ES-I3 (cell line): ENCODE results near the gene CFAP54.
"Not testable (repeated sequence)": the region's sequence is repeated elsewhere in the genome, so short reads cannot be mapped to it uniquely, and the experiment has no call there.

Source experiments
- H3K36me3 ChIP-seq: 2 replicates; pipeline ENCODE4 v1.6.1; 2013; ENCODE audit warnings: mild to moderate bottlenecking, low read length, control low read depth, moderate library complexity; ENCODE audit not compliant: insufficient read depth
- H3K4me1 ChIP-seq: 2 replicates; pipeline ENCODE4 v1.6.1; 2013; ENCODE audit warnings: mild to moderate bottlenecking, control low read depth, low read length; ENCODE audit not compliant: insufficient read depth
- H3K9ac ChIP-seq: 2 replicates; pipeline ENCODE4 v1.6.1; 2013; ENCODE audit warnings: low read depth, mild to moderate bottlenecking, low read length, moderate library complexity
- H3K9me3 ChIP-seq: 2 replicates; pipeline ENCODE4 v1.6.1; 2013; ENCODE audit warnings: mild to moderate bottlenecking, low read length, moderate library complexity; ENCODE audit not compliant: control insufficient read depth, insufficient read depth

The CFAP54 gene

DNA sequence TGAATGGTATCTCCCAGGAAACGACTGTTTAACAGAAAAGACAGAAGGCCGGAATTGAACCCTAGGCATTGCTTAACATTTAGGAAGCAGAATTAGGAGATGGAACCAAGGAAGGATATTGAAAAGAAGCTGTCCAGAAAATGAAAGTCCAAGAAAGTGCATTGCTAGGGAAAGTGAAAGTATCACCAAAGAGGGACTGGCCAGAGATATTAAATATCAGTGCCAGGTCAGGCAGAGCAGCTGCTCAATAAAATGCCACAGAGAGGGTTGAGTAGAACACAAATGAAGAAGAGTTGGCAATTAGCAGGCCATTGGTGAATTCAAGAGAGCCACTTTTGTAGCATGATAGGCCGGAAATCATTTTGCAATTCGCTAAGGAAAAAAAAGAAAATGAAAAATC is 101.6 kb downstream of the CFAP54 start:
- no peaks in the 10 kb centered on the region for H3K9me3 ChIP-seq
- no peaks in the 10 kb centered on the region for H3K36me3 ChIP-seq
- H3K9ac ChIP-seq: no peak overlapping the region
- no peaks in the 10 kb centered on the region for H3K4me1 ChIP-seq

DNA sequence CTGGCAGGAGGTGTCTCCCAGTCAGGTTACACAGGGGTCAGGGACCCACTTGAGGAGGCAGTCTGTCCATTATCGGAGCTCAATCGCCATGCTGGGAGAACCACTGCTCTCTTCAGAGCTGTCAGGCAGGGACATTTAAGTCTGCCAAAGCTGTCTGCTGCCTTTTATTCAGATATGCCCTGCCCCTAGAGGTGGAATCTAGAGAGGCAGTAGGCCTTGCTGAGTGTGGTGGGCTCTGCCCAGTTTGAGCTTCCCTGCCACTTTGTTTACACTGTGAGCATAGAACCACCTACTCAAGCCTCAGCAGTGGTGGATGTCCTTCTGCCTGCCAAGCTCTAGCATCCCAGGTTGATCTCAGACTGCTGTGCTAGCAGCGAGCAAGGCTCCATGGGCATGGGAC is 115.0 kb downstream of the CFAP54 start:
- H3K36me3 ChIP-seq, H3K4me1 ChIP-seq, H3K9me3 ChIP-seq, H3K9ac ChIP-seq: not testable (repeated sequence)

DNA sequence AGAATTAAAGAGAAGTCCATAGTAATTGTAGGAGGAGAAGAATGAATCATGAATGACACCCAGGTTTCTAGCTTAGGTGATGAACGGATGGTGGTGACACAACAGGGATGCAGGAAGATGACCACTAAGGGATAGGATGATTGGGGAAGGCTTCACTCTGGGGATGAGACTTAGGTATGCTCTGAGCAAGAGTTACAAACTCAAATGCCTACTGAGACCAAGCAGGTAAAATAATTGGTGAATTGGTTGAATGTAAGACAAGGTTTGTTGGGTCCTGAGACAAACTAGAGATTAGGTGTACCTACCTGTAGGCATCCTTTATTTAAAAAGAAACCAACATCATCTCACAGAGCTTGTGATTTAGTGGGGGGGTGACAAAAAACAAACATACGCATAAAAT is 116.3 kb downstream of the CFAP54 start:
- H3K36me3 ChIP-seq: no peaks in the 10 kb centered on the region
- no peak overlapping the region for H3K9ac ChIP-seq
- H3K9me3 ChIP-seq: no peaks in the 10 kb centered on the region
- H3K4me1 ChIP-seq: no peaks in the 10 kb centered on the region

DNA sequence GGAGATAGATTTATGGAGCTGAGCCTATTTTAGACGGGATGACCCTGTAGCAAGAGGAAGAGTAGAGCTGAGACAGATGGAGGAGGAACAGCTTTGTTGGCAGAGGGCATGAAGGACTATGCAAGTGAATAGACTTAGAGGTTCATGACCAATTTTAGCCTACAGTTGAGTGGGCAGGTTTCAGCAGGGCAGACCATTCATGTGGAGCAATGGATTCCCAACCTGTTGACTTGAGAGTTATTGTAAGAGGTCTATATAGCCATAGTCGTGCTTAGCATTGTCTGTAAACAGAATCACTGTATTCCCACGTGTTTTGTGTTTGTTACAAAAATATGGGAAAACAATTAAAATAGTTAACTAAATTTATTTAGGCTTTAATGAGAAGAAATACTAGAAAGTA is 116.8 kb downstream of the CFAP54 start:
- no peaks in the 10 kb centered on the region for H3K4me1 ChIP-seq
- H3K9me3 ChIP-seq: no peaks in the 10 kb centered on the region
- no peak overlapping the region for H3K9ac ChIP-seq
- H3K36me3 ChIP-seq: no peaks in the 10 kb centered on the region

DNA sequence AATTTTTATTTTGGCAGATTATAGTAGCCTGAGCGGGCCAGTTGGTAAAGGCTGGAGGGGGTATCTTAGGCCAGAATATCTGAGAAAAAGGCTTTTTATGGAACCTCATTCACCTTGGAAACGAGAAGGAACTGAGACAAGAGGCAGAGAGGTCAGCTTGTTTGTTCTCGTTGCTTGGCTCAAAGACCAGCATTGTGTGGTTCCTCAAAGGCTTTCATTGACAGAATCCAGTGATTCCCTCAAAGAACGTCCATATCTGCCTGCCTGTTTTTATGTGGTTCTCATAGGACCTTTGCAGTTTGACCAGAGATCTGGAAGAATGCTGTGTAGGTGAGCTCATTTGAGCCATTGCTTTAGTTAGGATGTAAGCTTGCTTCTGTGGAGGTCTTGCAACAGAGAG is 117.3 kb downstream of the CFAP54 start:
- Histone ChIP-seq H3K4me1 (no peaks in the 10 kb centered on the region), H3K36me3 (no peaks in the 10 kb centered on the region), H3K9me3 (no peaks in the 10 kb centered on the region), H3K9ac (no peak overlapping the region)

DNA sequence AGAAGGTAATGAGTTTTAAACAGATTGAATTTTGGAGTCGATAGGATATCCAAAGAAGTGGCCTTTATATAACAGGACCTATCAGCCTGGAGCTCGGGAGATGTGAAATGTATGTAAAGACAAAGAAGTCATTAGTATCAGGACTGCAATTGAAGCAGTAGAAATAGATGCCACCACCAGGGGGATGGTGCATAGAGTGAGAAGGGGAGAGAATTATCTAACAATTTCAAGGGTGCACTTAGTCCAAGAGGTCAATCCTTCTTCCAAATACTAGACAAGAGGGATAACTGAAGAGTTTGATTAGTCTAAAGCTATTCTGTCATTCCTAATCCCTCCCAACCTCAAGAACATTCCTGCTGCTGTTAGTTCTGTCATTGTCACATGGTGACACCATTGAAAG is 127.8 kb downstream of the CFAP54 start:
- no peaks in the 10 kb centered on the region for H3K9me3 ChIP-seq
- H3K9ac ChIP-seq: no peak overlapping the region
- H3K4me1 ChIP-seq: no peaks in the 10 kb centered on the region
- no peaks in the 10 kb centered on the region for H3K36me3 ChIP-seq

DNA sequence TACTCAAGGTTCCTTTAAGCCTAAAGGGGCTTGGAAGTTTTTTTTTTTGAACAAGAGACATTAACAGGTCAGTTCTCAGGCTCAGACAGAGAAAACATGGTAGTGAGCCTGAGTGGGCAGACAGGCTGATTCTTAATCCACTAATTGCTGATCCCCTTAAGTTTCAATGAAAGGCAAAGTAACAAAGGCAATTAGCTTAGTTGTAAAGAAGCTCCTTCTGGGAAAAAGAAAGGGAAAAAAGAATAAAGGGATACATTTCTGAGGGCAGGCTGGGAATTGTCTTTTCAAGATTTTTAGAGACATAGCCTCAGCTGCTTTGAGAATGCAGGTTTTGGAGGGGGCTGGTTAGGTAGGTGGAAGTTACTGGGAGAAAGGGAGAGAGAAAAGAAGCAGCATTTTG is 133.8 kb downstream of the CFAP54 start:
- Histone ChIP-seq H3K9ac (no peak overlapping the region), H3K4me1 (no peaks in the 10 kb centered on the region; the same call in 1 of the 2 replicates), H3K36me3 (no peaks in the 10 kb centered on the region), H3K9me3 (no peaks in the 10 kb centered on the region)

DNA sequence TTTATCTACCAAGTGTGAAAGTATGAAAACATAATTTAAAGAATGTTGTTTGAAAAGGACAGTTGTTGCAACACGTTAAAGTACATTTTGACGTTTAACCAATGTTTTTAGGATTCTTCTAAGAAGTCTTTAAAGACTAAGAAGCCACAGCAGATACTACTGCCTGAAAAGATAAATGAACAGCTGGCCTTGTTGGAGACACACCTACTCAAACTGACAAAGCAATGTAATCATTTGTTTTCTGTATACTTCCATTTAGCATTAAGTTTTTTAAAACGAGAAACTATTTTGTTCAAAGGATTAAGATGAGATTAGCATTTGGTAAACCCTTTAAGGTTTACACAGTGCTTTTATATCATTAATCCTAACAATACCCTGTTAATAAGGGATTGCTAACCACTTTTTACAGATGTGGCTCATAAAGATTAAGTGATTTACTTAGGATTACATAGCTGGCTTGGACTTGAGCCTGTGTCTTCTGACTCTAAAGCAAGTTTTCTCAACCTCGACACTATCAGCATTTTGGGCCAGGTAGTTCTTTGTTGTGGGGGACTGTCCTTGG is 134.4 kb downstream of the CFAP54 start:
- Histone ChIP-seq H3K36me3 (no peaks in the 10 kb centered on the region), H3K4me1 (no peaks in the 10 kb centered on the region; the same call in 1 of the 2 replicates), H3K9ac (no peak overlapping the region), H3K9me3 (no peaks in the 10 kb centered on the region)

DNA sequence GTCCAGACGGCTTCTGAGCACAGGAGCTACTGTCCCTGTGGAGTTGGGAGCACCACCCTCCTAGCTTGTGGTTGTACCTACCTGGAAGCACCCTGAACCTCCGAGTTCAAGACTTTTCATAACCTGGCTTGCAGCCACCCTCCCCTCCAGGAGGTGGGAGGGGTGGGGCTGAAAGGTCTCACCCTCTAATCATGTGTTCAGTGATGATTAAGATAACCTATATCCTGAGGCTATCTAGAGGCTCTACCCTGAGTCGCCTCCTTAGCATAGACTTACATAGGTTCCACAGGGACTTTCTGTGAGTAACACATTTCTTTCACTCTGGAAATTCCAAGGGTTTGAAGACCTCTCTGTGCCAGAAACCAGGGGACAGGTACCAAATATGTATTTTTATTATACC is 146.5 kb downstream of the CFAP54 start:
- H3K36me3 ChIP-seq: no peaks in the 10 kb centered on the region
- H3K4me1 ChIP-seq: no peaks in the 10 kb centered on the region
- H3K9ac ChIP-seq: no peak overlapping the region
- no peaks in the 10 kb centered on the region for H3K9me3 ChIP-seq

DNA sequence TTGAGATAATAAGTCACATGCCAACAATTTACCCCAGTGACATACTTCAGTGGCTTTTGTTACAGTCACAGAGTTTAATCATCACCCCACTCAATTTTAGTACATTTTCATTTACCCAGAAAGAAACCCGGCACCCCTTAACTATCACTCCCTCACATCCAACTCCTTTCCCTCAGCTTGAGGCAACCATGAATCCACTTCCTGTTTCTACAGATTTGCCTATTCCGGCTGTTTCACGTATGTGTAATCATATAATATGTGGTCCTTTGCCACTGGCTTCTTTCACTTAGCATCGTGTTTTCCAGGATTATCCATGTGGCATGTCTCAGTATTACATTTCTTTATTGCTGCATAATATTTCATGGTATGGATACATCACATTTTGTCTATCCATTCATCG is 147.5 kb downstream of the CFAP54 start:
- Histone ChIP-seq H3K9me3 (no peaks in the 10 kb centered on the region), H3K4me1 (no peaks in the 10 kb centered on the region), H3K9ac (no peak overlapping the region), H3K36me3 (no peaks in the 10 kb centered on the region)

DNA sequence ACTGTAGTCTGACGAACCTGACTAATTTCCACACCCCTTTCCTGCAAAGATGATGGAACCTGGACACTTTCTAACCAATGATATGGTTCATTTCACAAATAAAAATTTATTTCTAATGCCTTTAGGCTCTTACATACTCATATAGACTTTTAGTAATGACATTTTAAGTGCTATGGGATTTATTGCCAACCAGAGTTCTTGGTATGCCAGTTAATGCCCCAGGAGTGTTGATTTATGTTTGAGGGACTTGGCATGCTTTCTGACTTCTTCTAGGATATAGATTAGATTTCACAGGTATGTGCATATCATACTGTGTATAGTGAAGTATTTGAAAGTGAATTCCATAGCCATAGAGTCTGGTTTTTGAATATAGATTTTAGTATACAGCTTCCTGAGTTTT is 159.5 kb downstream of the CFAP54 start:
- Histone ChIP-seq H3K9me3 (no peaks in the 10 kb centered on the region), H3K36me3 (no peaks in the 10 kb centered on the region), H3K4me1 (no peaks in the 10 kb centered on the region), H3K9ac (no peak overlapping the region)

DNA sequence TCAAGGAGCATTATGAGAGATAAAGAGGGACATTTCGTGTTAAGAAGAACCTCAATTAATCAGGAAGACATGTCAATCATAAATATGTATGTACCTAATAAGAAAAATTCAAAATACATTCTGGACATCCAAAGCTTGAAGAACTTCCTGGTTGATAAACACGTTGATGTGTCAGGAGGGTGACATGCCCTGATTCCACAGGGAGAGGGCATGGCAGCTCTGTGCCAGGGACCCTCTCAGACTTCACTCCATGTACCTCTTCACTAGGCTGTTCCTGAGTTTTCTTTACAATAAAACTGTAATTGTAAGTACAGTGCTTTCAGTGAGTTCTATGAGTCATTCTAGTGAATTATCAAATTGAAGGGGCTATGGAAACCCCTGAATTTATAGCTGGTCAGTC is 163.5 kb downstream of the CFAP54 start:
- Histone ChIP-seq H3K4me1 (no peaks in the 10 kb centered on the region), H3K36me3 (no peaks in the 10 kb centered on the region), H3K9me3 (no peaks in the 10 kb centered on the region), H3K9ac (no peak overlapping the region)

DNA sequence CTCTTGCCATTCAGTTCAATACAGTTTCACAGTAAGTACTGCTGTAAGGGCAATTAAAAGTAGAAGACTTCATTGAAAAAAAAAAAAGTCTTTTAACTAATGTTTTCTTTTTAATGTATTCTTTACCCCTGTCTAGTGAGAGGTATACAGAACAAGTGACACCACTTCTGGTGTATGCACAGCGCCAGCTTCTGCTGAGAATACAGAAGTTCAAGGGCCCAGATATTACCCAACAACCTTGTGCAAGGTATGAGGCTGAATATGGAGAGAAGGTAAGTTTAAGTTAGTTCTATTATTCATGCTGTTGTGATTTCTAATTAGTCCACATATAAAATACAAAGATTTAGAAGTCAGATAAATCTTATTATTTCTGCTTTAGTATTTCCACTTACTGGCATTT is 168.7 kb downstream of the CFAP54 start:
- Histone ChIP-seq H3K9ac (no peak overlapping the region), H3K4me1 (no peaks in the 10 kb centered on the region), H3K9me3 (no peaks in the 10 kb centered on the region), H3K36me3 (no peaks in the 10 kb centered on the region)

DNA sequence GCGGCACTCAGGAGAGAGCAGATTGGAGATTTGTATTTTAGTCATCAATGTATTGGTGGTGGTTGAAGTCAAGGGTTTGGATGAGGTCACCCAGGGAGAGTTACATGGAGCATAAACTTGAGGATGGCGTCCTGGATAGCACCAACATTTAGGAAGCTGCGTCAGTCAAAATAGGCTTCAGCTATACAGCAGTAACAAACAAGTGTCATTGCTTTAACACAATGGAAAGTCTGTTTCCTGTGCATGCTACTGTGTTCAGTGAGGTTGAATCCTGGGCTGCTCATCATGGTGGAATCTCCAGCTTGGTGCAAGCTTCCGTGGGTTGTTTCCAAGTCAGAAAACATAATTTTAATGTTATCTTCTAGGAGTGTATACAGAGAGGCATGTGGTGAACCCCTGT is 180.4 kb downstream of the CFAP54 start:
- no peak overlapping the region for H3K9ac ChIP-seq

DNA sequence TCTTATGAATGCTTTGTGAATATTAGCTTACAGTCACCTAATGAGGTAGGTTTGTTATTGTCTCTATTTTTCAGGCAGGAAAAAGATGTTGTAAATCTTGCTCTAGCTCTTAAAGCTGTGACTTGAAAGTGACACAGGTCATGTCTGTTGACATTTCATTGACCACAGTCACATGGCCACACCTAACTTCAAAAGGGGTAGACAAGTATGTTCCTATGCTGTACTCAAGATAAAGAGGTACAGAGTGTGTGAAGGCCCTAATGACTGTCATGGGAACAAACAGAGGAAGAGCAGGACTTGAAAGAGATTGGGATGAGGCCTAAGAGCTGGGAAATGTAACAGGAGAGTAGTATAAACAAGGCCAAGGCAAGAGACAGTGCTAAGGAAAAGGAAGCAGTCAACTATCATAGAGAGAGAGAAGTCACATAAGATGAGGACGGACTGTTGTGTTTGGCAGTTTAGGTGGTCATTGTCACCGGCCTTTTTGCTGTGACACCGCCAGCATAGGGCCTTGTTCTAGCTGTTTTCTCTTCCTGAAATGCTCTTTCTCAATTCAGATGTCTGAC is 181.0 kb downstream of the CFAP54 start:
- H3K4me1 ChIP-seq: no peaks in the 10 kb centered on the region
- H3K36me3 ChIP-seq: no peaks in the 10 kb centered on the region
- no peak overlapping the region for H3K9ac ChIP-seq
- no peaks in the 10 kb centered on the region; the same call in none of the 2 replicates for H3K9me3 ChIP-seq

More for the DNA sequence above, 180.4 kb downstream of the CFAP54 start:
- H3K4me1 ChIP-seq: no peaks in the 10 kb centered on the region
- no peaks in the 10 kb centered on the region for H3K36me3 ChIP-seq
- H3K9me3 ChIP-seq: no peaks in the 10 kb centered on the region; the same call in none of the 2 replicates

DNA sequence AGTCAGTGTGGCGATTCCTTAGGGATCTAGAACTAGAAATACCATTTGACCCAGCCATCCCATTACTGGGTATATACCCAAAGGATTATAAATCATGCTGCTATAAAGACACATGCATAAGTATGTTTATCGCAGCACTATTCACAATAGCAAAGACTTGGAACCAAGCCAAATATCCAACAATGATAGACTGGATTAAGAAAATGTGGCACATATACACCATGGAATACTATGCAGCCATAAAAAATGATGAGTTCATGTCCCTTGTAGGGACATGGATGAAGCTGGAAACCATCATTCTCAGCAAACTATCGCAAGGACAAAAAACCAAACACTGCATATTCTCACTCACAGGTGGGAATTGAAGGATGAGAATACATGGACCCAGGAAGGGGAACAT is 186.1 kb downstream of the CFAP54 start:
- not testable (repeated sequence) for H3K4me1 ChIP-seq, H3K9ac ChIP-seq, H3K9me3 ChIP-seq, H3K36me3 ChIP-seq
